ENCODE results near the gene EDNRB.

Gene EDNRB

DNA sequence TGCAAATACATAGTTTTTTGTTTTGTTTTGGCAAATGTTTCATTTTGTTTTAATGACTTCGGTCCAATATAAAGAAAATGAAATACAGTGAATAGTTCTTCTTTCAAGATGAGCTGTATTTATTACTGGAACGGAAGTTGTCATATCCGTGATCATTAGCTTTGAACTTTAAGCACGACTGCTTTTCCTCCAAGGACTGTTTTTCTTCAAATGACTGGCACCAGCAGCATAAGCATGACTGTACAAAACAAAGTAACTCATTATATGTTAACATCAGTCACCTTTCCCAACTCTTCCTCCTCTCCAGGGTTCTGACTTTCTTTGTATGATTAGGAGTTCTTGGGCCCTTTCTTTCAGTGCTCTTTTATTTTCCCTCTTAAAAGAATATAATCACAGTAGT is 20.5 kb downstream of the EDNRB start:
- in situ Hi-C loops (cut with MboI; ENCODE audit: low sequenced_read_pairs): no loop called here

DNA sequence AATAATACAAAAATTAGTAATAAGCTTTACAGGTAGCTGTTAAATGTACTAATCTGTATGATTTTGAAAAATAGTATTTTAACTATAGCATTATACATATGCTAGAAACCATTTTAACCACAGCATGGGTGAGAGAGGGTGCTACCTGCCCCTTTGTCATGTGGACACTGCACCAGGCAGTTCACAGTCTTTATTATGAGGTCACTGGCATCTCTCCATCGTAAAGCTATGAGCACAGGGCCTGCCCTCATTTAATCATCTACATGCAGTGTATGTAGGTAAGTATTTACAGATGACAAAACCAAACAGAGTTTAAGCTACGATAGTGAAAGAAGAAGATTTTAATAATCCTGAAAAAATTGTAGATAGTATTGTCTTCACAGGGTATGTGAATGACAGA is 21.7 kb downstream of the EDNRB start:
- in situ Hi-C loops (cut with MboI; ENCODE audit: low sequenced_read_pairs): no loop called here

DNA sequence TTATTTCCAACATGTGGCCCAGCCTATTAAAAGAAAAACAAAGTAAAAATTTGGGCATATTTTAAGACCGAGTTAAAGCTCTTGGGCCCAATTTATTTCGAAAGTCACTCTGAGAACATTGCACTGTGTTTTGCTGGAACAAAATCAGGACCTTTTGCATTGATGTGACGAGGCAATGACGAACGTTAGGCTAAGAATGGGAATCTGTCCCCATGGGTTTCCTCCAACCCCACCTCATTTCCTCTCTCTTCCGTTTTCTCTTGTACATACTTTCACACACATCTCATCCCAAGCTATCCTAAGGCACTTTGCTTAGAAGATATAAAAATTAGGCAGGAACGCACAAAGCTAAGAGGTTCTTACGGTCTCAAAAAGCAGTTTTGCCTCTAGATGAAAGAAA is 22.1 kb downstream of the EDNRB start:
- in situ Hi-C loops (cut with MboI; ENCODE audit: low sequenced_read_pairs): no loop called here

DNA sequence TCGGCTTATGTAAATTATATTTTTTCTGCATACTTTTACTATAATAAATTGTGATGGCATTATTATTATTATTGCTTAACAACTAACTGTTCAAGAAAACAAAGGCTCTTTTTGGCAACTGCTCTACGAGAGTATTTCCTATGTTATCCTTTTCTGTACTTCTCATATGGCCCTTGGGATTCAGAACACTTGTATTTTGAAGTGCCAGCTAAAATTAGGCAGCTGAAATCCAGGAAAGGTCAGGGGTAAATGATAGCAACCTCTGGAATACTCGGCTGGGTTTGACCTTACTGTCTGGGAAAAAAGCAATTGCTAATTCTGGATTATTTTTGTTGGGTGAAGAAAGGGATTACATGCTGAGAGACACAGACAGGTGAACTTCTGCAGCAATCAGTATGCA is 23.9 kb downstream of the EDNRB start:
- in situ Hi-C loops (cut with MboI; ENCODE audit: low sequenced_read_pairs): no loop called here

DNA sequence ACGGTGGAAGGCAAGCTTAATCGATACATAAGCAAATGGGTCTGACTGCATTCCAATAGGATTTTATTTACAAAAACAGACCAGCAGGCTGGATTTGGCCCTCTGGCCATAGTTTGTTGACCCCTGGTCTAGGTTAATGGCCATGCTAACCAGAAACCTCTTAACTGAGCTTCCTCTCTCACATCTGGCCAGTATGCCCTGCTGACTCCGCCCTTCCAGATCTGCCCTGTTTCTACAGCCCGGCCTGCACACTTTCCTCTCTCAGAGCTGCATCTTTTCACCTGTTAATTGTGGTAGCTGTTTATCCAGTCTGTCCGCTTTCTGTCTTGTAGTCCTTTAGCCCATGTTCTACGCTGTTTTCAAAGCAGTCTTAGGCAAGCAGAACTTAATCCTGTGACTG is 25.6 kb downstream of the EDNRB start:
- in situ Hi-C loops (cut with MboI; ENCODE audit: low sequenced_read_pairs): no loop called here

DNA sequence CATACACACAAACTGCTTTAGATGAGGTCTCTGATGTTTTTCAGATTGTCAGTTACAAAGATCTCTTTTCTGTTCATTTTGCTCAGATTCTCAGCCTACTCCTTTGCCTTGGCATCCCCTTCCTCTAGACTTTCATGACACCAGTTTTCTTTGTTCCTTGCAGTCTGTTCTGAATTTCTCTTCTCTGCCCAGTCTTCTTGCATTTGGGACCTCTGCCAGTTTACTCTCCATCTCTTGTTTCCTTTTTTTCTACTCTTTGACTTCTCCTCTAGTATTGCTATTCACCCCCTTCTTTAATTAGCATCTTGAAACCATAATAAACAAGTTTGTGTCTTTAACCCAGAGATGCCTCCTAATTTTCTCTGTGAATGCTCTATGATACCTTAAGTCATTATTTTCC is 26.1 kb downstream of the EDNRB start:
- in situ Hi-C loops (cut with MboI; ENCODE audit: low sequenced_read_pairs): no loop called here

- in situ Hi-C loops (cut with MboI; ENCODE audit: low sequenced_read_pairs): no loop called here
These were observed 27.1 kb downstream of the EDNRB start for GRCh38 chr13:77891486-77891885.

DNA sequence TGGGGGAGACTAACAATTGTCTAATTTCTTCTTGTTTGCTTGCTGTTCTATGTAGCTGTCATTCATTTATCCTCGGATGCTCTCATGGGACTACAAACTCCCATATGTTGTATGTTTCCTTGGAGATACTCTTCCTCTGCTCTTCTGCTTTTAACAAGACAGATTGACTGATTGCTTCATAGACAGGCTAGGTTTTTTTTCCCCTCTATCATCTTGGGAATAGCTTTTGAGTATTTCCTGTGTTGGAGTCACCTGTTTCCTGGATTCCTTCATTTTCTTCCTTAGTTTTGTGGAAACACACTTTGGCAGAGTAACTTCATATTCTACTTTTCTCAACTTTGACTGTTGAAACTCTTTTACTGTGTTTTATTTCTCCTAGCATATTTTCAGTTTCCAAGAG is 27.6 kb downstream of the EDNRB start:
- in situ Hi-C loops (cut with MboI; ENCODE audit: low sequenced_read_pairs): no loop called here

GRCh38 chr13:77883328-77883727 is 35.3 kb downstream of the EDNRB start:
- in situ Hi-C loops (cut with MboI; ENCODE audit: low sequenced_read_pairs): no loop called here

DNA sequence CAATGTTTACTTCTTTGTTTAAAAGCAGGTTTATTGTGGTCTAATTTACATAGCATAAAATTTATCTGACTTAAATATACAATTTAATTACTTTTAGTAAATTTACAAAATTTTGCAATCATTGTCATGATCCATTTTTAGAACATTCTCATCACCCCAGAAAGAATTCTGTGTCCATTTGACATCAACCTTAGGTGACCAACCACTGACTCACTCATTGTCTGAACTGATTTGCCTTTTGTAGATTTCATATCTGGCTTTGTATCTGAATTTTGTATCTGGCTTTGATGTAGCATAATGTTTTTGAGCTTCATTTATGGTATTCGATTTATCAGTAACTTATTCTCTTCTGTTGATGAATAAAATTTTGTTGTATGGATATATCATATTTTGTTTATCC is 40.4 kb downstream of the EDNRB start:
- in situ Hi-C loops (cut with MboI; ENCODE audit: low sequenced_read_pairs): no loop called here

DNA sequence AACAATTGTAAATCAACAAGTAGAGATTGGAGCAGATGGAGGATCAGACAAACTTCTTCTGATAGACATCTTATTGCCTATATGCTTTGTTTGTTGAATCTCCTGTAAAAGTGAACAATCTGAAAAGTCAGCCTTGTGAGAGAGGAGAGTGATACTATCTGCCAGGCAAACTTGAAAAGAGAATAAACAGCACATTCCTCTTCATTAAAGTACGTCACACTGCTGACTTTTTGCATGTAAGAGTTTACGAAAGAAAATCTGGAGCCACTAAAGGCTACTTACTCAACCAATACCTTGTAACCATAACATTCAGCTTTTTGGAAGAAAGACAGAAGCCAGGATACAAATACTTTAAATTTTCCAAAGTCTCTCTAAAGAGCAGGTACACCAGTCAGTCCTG is 42.5 kb downstream of the EDNRB start:
- in situ Hi-C loops (cut with MboI; ENCODE audit: low sequenced_read_pairs): no loop called here

- in situ Hi-C loops (cut with MboI; ENCODE audit: low sequenced_read_pairs): no loop called here
These were observed 44.2 kb downstream of the EDNRB start for GRCh38 chr13:77874406-77874805.

DNA sequence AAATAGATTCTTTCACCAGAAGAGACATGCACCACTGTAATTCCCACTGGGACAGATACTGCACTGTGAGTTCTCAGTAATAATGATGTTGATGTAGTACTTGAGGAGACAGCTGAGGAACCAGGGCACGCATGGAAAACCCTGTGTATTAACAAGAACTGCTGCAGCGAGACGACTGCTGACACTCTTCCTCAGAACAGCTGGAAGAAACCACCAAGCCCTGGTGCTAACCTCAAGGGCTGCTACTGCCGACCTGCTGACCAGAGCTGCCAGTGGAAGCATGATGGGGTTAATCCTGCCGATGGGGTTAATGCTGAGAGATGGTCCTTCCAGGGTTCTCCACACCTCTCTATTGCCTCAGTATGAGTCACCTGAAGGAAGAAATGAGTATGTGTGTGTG is 45.6 kb downstream of the EDNRB start:
- in situ Hi-C loops (cut with MboI; ENCODE audit: low sequenced_read_pairs): no loop called here

DNA sequence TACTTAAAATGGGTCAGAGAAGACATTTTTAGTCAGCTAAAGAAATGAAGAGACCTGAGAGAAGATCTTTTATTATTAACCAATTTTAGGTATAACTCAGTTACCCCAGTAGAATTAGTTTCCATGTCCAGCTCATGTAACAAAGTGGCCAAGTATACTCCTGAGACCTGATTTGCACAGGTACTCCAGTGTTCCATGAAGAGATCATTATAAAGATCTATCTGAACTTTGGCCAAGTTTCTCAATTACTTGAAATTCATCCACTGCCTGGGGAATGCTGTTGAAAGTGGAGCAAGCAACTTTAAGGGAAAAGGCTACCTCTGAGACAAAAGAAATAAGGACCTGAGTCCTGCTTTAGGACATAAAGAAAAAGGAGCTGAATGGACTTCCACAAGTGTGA is 47.0 kb downstream of the EDNRB start:
- in situ Hi-C loops (cut with MboI; ENCODE audit: low sequenced_read_pairs): no loop called here

DNA sequence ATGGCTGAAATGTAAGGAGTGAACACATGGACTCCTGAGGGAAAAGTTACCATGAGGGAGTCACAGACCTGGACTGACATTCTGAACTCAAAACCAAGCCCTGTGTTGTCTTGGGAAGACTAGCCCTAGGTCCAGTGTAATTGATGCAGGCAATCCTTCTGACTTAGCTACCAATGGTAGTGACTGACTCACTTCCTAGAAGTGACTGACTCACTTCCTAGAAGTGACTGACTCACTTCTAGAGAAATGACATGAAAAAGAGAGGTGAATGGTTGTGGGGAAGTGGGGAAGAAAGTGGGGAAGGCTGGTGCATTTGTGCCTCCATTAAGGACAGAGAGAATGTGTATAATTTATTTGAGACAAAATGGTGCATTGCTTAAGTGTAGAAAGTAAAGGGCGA is 49.9 kb downstream of the EDNRB start:
- in situ Hi-C loops (cut with MboI; ENCODE audit: low sequenced_read_pairs): no loop called here

DNA sequence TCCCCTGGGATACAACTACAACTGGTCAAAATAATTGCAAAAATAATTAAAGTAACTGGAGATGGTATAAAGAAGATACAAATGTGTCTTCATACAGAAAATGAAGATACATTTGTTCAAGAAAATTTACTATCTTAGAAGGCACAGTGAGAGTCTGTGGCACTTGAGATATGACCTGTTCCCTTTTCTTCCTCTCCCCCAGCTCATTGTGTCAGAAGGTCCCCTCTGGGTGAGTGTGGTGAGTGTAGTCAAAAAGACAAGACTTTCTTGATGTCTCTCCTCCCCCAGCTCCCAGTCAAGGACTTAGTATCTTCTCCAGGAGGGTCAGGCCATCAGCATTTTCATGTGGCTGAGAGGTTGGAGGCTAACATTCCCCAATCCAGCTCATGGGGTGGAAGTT is 51.7 kb downstream of the EDNRB start:
- in situ Hi-C loops (cut with MboI; ENCODE audit: low sequenced_read_pairs): no loop called here

DNA sequence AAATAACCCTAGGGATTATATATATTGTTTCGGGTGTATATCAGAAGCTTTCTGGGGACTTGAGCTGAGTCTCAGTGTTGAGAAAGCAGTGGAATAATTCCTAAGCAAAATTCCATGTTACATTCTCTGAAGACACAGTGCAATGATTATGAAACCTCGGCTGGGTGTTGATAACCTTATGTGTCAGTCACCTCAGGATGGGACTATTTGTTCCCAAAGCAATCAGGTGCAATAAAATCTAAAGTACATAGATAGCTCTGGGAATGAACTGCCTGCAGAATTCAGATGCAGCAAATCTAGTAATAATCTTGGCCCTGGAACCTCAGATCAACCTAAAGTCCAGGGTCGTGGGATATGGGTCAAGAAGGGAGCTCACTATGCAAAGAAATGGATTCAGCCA is 53.0 kb downstream of the EDNRB start:
- in situ Hi-C loops (cut with MboI; ENCODE audit: low sequenced_read_pairs): no loop called here

DNA sequence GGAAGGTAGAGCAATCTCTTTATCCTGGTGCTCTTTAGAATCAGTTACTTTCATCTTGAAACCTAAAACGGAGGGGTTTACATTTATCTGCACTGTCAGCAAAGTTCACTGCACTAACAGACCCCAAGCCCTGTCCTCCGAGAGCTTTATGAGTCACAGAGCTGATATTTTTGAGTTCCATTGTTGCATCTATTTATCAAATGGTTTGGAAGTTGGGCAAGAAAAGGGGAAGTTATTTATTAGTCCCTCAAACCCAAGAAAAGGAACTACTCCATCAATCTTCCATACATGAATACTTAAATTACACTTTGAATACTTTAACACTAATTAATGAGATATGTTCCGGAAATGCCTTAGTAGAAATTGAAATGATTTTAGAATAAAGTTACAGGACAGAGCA is 55.5 kb downstream of the EDNRB start:
- in situ Hi-C loops (cut with MboI; ENCODE audit: low sequenced_read_pairs): no loop called here

GRCh38 chr13:77861741-77862140 is 56.9 kb downstream of the EDNRB start:
- in situ Hi-C loops (cut with MboI; ENCODE audit: low sequenced_read_pairs): no loop called here

- in situ Hi-C loops (cut with MboI; ENCODE audit: low sequenced_read_pairs): no loop called here
These were observed 58.1 kb downstream of the EDNRB start for GRCh38 chr13:77860507-77860981.

DNA sequence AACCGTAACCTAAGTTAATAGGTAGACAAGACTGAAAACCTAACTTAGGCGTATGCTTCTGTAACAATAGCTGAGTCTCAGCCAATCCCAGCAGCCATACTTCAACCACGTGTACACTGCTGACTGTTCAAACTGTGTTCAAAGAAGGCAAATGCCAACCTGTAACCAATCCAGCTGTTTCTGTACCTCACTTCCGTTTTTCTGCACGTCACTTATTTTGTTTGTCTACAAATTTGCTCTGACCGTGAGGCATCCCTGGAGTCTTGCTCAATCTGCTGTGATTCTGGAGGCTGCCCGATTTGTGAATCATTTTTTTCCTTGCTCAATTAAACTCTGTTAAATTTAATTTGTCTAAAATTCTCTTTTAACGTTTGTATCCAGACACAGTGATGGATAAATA is 59.2 kb downstream of the EDNRB start:
- in situ Hi-C loops (cut with MboI; ENCODE audit: low sequenced_read_pairs): no loop called here

DNA sequence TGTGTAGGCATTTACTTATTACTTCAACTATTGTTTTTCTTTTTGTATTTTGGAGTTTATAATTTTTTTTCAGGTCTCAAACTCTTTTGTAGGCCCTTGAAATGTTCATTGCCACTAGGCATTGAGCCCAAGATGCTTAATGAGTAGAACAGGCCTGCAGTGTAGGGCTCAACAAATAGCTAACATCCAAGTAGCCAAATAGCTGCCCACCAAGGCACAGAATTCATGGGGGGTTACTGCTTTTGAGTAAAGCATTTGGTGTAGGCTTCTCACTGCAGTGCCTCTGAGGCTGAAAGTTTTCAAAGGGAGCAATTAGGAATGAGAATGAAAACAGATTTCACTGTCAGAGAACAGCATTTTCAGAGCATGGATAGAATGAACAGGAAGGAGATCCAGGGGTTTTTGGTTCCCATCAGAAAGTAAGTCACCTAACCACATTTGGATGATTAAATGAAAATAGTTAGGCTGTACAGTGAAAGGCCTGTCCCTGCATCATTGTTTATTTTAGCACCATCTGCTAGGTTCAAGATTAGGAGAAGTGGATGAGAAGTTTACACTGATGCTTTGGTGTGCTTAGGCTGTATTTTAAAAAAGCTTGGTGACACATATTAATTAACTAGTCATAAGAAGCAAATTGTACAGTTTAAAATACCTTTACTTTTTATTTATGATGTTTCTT is 61.0 kb downstream of the EDNRB start:
- in situ Hi-C loops (cut with MboI; ENCODE audit: low sequenced_read_pairs): no loop called here

GRCh38 chr13:77853703-77854102 is 64.9 kb downstream of the EDNRB start:
- in situ Hi-C loops (cut with MboI; ENCODE audit: low sequenced_read_pairs): no loop called here

Data from HL-60/S4 treated with retinoic acid at 250 ng/mL for 4 days and 3 days (cell line).